AG04450 (cell line): ENCODE data around the gene N4BP2L1. TPM values are rescaled to one million over a fixed set of nuclear protein-coding genes. Genes with fewer than 3 reads are reported as not detected.
"Not testable (repeated sequence)": the region's sequence is repeated elsewhere in the genome, so short reads cannot be mapped to it uniquely, and the experiment has no call there.

Source experiments
- CTCF ChIA-PET: fragments of 300-600, 350-600 bp; formaldehyde crosslinking; extraction: SDS; loops from one replicate; lab custom pipeline; 2022; ENCODE audit warnings: antibody characterized with exemption, inconsistent platforms; lab: Charles Lee
- POLR2A ChIA-PET: fragments of 350-600 bp; formaldehyde crosslinking; extraction: SDS; loops from one replicate; lab custom pipeline; 2021; ENCODE audit warnings: antibody characterized with exemption, inconsistent platforms; lab: Yijun Ruan, JAX
- DNase-seq: peaks from one replicate; pipeline ENCODE4 v3.0.0-alpha.2; 2011; ENCODE audit warnings: low read depth, low spot score
- H3K27ac ChIP-seq: one replicate; pipeline ENCODE4 v1.5.1; 2012; ENCODE audit warnings: low read depth, low read length, control low read depth
- H3K27me3 ChIP-seq: one replicate; pipeline ENCODE4 v1.6.0; 2012; ENCODE audit warnings: low read length; ENCODE audit not compliant: control insufficient read depth, insufficient read depth
- H3K4me3 ChIP-seq: 2 replicates; pipeline ENCODE4 v1.5.1; 2011; ENCODE audit warnings: mild to moderate bottlenecking, low read depth, low read length, control low read depth
- H3K9me3 ChIP-seq: 2 replicates; pipeline ENCODE4 v1.5.1; 2012; ENCODE audit warnings: low read length; ENCODE audit not compliant: control insufficient read depth, insufficient read depth
- polyA plus RNA-seq: library from polyadenylated mRNA; depleted of rRNA; stranded (reverse); fragments of >200 nt; gene quantifications from 2 replicates; pipeline ENCODE4 v1.2.3, GENCODE V29; 2011
- TF ChIP-seq, protein P1 (sequence below): IDR thresholded peaks from 2 replicates; pipeline ENCODE4 v1.5.1; 2011; ENCODE audit warnings: low read depth, low read length, control low read depth, inconsistent platforms

N4BP2L1 gene
- polyA plus RNA-seq, 1 experiment = 1.8 TPM

- ChIA-PET POLR2A (no interaction called here), CTCF (interaction anchor here (0.7 to 2.0 kb wide), 3 partner anchors 126 to 467 kb away, joined by 3 to 16 read pairs (median 8); no protein-coding TSS in a partner anchor)
- no peak overlapping the region for H3K27ac ChIP-seq
- H3K27me3 ChIP-seq = no peaks in the 10 kb centered on the region
- DNase-seq = no peak
- H3K4me3 ChIP-seq = no peak overlapping the region
- H3K9me3 ChIP-seq = no peaks in the 10 kb centered on the region
- TF ChIP-seq, protein P1, sequence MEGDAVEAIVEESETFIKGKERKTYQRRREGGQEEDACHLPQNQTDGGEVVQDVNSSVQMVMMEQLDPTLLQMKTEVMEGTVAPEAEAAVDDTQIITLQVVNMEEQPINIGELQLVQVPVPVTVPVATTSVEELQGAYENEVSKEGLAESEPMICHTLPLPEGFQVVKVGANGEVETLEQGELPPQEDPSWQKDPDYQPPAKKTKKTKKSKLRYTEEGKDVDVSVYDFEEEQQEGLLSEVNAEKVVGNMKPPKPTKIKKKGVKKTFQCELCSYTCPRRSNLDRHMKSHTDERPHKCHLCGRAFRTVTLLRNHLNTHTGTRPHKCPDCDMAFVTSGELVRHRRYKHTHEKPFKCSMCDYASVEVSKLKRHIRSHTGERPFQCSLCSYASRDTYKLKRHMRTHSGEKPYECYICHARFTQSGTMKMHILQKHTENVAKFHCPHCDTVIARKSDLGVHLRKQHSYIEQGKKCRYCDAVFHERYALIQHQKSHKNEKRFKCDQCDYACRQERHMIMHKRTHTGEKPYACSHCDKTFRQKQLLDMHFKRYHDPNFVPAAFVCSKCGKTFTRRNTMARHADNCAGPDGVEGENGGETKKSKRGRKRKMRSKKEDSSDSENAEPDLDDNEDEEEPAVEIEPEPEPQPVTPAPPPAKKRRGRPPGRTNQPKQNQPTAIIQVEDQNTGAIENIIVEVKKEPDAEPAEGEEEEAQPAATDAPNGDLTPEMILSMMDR = no peak
These were observed 51.1 kb downstream of the N4BP2L1 start for GRCh38 chr13:32376642-32377415.

GRCh38 chr13:32370805-32371204 is 57.1 kb downstream of the N4BP2L1 start:
- ChIA-PET POLR2A (no interaction called here), CTCF (no interaction called here)
- Histone ChIP-seq H3K27me3 (no peaks in the 10 kb centered on the region), H3K4me3 (no peak overlapping the region), H3K9me3 (no peaks in the 10 kb centered on the region), H3K27ac (no peak overlapping the region)
- no peak for DNase-seq
- TF ChIP-seq, protein P1 = no peak

GRCh38 chr13:32362574-32362973 is 65.4 kb downstream of the N4BP2L1 start:
- no peaks in the 10 kb centered on the region for H3K9me3 ChIP-seq
- TF ChIP-seq, protein P1 = no peak
- H3K4me3 ChIP-seq = no peak overlapping the region
- no peak for DNase-seq
- H3K27ac ChIP-seq = no peak overlapping the region
- POLR2A ChIA-PET = no interaction called here
- CTCF ChIA-PET = no interaction called here
- H3K27me3 ChIP-seq = no peaks in the 10 kb centered on the region

- H3K9me3 ChIP-seq, DNase-seq, H3K4me3 ChIP-seq, H3K27ac ChIP-seq, POLR2A ChIA-PET, H3K27me3 ChIP-seq: not testable (repeated sequence)
- CTCF ChIA-PET = interaction anchor here (0.7 kb wide), 1 partner anchor 191 kb away, joined by 3 read pairs; no protein-coding TSS in a partner anchor
These were observed 72.0 kb downstream of the N4BP2L1 start for GRCh38 chr13:32355935-32356334.

DNA sequence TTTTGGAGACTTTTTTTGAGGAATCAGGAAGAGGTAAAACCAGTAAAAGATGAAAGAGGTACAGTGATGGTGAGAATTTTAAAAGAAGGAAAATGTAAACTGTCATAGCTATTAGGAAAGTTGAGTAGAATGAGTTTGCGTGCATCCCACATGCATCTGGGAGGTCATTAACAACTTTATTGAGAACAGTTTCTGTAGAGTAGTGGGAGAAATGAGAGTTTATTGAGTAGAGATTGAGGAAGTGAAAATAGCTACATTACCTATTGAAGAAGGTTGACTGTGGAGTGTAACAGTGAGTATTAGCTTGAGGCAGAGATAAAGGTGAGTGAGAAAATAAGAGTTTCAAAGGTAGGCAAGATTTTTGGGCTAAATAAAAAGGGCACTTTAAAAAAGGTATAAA is 73.9 kb downstream of the N4BP2L1 start:
- POLR2A ChIA-PET = no interaction called here
- Histone ChIP-seq H3K9me3 (no peaks in the 10 kb centered on the region), H3K4me3 (no peak overlapping the region), H3K27ac (no peak overlapping the region), H3K27me3 (no peaks in the 10 kb centered on the region)
- DNase-seq = no peak
- TF ChIP-seq, protein P1 = no peak
- CTCF ChIA-PET = no interaction called here

DNA sequence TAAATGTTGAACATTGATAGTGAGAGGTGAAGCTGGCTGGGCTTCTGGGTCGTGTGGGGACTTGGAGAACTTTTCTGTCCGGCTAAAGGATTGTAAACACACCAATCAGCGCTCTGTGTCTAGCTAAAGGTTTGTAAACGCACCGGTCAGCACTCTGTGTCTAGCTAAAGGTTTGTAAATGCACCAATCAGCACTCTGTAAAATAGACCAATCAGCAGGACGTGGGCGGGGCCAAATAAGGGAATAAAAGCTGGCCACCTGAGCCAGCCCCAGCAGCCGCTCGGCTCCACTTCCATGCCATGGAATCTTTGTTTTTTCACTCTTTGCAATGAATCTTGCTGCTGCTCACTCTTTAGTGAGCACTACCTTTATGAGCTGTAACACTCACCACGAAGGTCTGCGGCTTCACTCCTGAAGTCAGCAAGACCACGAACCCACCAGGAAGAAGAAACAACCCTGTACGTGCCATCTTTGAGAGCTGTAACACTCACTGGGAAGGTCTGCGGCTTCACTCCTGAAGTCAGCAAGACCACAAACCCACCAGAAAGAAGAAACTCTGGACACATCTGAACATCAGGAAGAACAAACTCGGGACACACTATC is 77.0 kb downstream of the N4BP2L1 start:
- POLR2A ChIA-PET, DNase-seq, H3K9me3 ChIP-seq, H3K27me3 ChIP-seq, CTCF ChIA-PET, H3K27ac ChIP-seq, H3K4me3 ChIP-seq: not testable (repeated sequence)
